Suprapubic skin (tissue), 4 donors: ENCODE measurements around the gene MAP7D1.
A peak's percentile ranks its signal among the peaks of the same experiment; 100 is the strongest.

Experiments used
- EP300 ChIP-seq: sonication (generic); formaldehyde crosslinking; IDR thresholded peaks from one replicate; pipeline ENCODE4 v1.6.1; 2017; ENCODE audit warnings: antibody characterized with exemption
- POLR2A ChIP-seq, 2 donors: fragments of 450-650 bp; IDR thresholded peaks; one replicate each; pipeline ENCODE4 v1.6.1; 2017; ENCODE audit warnings: antibody characterized with exemption in 2 of 2, mild to moderate bottlenecking in 2 of 2, moderate library complexity in 2 of 2
- POLR2AphosphoS5 ChIP-seq, 3 donors: sonication (generic); formaldehyde crosslinking; IDR thresholded peaks; one replicate each; pipeline ENCODE4 v1.6.1; 2017; ENCODE audit warnings: antibody characterized with exemption in 3 of 3
- TF ChIP-seq, protein P1 (sequence below), 2 donors: fragments of 200-600 bp in 1 of 2; fragments of 450-650 bp in 1 of 2; sonication (generic) in 1 of 2; IDR thresholded peaks; one replicate each; pipeline ENCODE4 v1.5.1; 2016 to 2019; ENCODE audit warnings: antibody characterized with exemption in 2 of 2, mild to moderate bottlenecking in 1 of 2, moderate library complexity in 1 of 2

DNA sequence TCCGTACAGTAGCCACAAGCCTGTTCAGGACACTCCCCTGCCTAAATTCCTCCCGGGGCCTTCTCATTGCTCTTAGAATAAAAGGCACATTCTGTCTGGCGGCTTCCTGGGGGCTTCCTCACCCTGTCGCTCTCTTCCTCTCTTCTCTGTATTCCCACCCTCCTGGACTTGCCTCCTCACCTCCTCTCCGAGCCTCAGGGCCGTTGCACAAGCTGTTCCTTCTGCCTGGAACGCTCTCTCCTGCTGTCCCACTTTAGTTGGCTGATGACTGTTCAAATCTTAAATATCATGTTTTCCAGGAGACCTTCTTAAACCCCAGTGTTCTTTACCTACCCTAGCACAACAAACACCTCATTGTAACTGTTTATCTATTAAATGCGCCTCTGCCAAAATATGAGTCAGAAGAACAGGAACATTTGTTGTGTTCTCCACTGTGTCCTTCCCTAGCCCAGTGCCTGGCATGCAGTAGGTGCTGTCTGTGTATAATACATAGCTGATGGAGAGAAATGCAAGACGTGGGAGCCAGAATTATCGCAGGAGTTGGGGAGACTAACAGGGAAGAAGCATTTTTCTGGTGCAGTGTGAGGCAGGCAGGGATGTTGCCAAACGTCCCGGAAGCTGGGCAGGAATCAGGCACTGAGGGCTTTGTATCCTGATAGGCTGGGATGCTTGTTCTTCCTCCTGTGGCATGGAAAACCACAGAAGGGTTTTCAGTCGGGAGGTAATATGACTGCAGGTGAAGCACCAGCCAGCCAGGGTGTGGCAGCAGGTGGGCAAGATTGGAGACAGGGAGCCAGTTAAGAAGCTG, 44.2 kb downstream of the MAP7D1 start:
- TF ChIP-seq, protein P1, sequence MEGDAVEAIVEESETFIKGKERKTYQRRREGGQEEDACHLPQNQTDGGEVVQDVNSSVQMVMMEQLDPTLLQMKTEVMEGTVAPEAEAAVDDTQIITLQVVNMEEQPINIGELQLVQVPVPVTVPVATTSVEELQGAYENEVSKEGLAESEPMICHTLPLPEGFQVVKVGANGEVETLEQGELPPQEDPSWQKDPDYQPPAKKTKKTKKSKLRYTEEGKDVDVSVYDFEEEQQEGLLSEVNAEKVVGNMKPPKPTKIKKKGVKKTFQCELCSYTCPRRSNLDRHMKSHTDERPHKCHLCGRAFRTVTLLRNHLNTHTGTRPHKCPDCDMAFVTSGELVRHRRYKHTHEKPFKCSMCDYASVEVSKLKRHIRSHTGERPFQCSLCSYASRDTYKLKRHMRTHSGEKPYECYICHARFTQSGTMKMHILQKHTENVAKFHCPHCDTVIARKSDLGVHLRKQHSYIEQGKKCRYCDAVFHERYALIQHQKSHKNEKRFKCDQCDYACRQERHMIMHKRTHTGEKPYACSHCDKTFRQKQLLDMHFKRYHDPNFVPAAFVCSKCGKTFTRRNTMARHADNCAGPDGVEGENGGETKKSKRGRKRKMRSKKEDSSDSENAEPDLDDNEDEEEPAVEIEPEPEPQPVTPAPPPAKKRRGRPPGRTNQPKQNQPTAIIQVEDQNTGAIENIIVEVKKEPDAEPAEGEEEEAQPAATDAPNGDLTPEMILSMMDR (IDR thresholded peaks at IDR 0.05): no peak
- TF ChIP-seq POLR2A (IDR thresholded peaks at IDR 0.05): no peak
- TF ChIP-seq POLR2AphosphoS5 (IDR thresholded peaks at IDR 0.05): peak in 1 of 3 donors; percentile 43
- TF ChIP-seq EP300: no peak
